AG10803 (cell line): ENCODE results near the gene DCTPP1.
"Not testable (repeated sequence)": the region's sequence is repeated elsewhere in the genome, so short reads cannot be mapped to it uniquely, and the experiment has no call there.

Experiments
- DNase-seq: peaks from one replicate; pipeline ENCODE4 v3.0.0; 2010; ENCODE audit warnings: low read depth
- H3K4me3 ChIP-seq: 2 replicates; pipeline ENCODE4 v1.5.1; 2011; ENCODE audit warnings: mild to moderate bottlenecking, low read length, control low read depth
- CTCF ChIP-seq: conservative IDR thresholded peaks from 2 replicates; pipeline ENCODE4 v1.5.1; 2011; ENCODE audit warnings: mild to moderate bottlenecking, low read length, control low read depth, inconsistent platforms

Gene DCTPP1

GRCh38 chr16:30472328-30472942, 42.6 kb upstream of the DCTPP1 start, which contains the start of gene ITGAL:
Gene ITGAL, plus strand, starts transcription at chr16:30472742. Its CDS starts 96 bp downstream, at chr16:30472838.
- no peak within 1 kb of the TSS for H3K4me3 ChIP-seq
- TF ChIP-seq CTCF, result no peak
- DNase-seq, result no peak

- no peak for DNase-seq
- no peak for TF ChIP-seq CTCF
- no peak overlapping the region for H3K4me3 ChIP-seq
These were observed 40.8 kb upstream of the DCTPP1 start for GRCh38 chr16:30470632-30470995.

GRCh38 chr16:30470170-30470512, 40.3 kb upstream of the DCTPP1 start:
- no peak for DNase-seq
- no peak overlapping the region for H3K4me3 ChIP-seq
- no peak for TF ChIP-seq CTCF

GRCh38 chr16:30464078-30464477, 34.2 kb upstream of the DCTPP1 start:
- no peak for TF ChIP-seq CTCF
- no peak for DNase-seq
- no peak overlapping the region for H3K4me3 ChIP-seq

GRCh38 chr16:30461426-30461825, 31.6 kb upstream of the DCTPP1 start:
- not testable (repeated sequence) for H3K4me3 ChIP-seq, DNase-seq

GRCh38 chr16:30459456-30459855, 29.6 kb upstream of the DCTPP1 start:
- TF ChIP-seq CTCF, result no peak
- no peak overlapping the region for H3K4me3 ChIP-seq
- DNase-seq, result no peak

GRCh38 chr16:30458561-30459394, 28.9 kb upstream of the DCTPP1 start:
- DNase-seq, result no peak
- no peak for TF ChIP-seq CTCF
- no peak overlapping the region for H3K4me3 ChIP-seq
